HCT116 (cell line): ENCODE data around the gene SIK3.

ENCODE experiments used
- CTCF ChIP-seq, 3 experiments: fragments of 200-600 bp in 1 of 3; sonication (generic) in 1 of 3; IDR thresholded peaks in 2 of 3; conservative IDR thresholded peaks in 1 of 3; 2 replicates each; pipeline ENCODE4 v1.5.1; 2012 to 2017; ENCODE audit warnings: low read depth in 2 of 3, low read length in 2 of 3, antibody characterized with exemption in 1 of 3, borderline replicate concordance in 1 of 3, control low read depth in 1 of 3, mild to moderate bottlenecking in 1 of 3, mixed read lengths in 1 of 3, mixed run types in 1 of 3, moderate library complexity in 1 of 3; ENCODE audit not compliant: insufficient read depth in 1 of 3
- EZH2 ChIP-seq: fragments of 200-600 bp; sonication (generic); IDR thresholded peaks from 2 replicates; pipeline ENCODE4 v1.6.1; 2017; ENCODE audit warnings: antibody characterized with exemption, mixed run types
- EZH2phosphoT487 ChIP-seq: fragments of 200-600 bp; IDR thresholded peaks from 2 replicates; pipeline ENCODE4 v1.6.1; 2018; ENCODE audit warnings: antibody characterized with exemption, borderline replicate concordance

GRCh38 chr11:116928102-116928777, 170.0 kb downstream of the SIK3 start:
- TF ChIP-seq EZH2phosphoT487: no peak
- no peak for TF ChIP-seq CTCF (IDR thresholded peaks at IDR 0.05 in 2 of 3, conservative IDR thresholded peaks at IDR 0.05 in 1 of 3; ENCODE audit: borderline replicate concordance in 1 of 3, insufficient read depth in 1 of 3, low read depth in 2 of 3, low read length in 2 of 3)
- TF ChIP-seq EZH2: no peak
